HG03558 (cell line): ENCODE measurements around the gene CTU2.

ENCODE experiments used
- ATAC-seq: cut with Tn5 transposase; IDR thresholded peaks from one replicate; pipeline ENCODE4 v1.9.1; 2021; ENCODE audit warnings: moderate number of reproducible peaks; ENCODE audit not compliant: unreplicated experiment; ENCODE audit errors: extremely low read depth

CTU2 gene

GRCh38 chr16:88695753-88696152, 10.6 kb upstream of the CTU2 start:
- no peak for ATAC-seq

DNA sequence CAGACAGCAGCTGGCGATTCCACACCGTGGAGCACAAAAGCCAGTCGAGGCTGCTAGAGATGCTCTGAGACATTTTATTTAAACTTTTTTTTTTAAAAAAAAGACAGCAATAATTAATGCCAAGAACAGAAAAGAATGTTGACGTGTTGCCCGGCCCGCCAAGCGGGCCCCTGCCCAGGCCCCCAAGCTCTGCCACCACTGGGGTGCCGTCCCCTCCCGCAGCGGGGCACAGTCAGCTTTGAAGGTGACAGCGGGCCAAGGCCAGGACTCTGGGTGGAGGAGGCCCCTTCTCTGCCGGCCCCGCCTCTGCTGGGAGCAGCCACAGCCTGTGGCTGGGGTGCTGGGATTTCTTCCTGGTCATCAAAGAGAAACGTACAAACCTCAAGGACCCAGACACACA, 9.9 kb upstream of the CTU2 start:
- no peak for ATAC-seq

DNA sequence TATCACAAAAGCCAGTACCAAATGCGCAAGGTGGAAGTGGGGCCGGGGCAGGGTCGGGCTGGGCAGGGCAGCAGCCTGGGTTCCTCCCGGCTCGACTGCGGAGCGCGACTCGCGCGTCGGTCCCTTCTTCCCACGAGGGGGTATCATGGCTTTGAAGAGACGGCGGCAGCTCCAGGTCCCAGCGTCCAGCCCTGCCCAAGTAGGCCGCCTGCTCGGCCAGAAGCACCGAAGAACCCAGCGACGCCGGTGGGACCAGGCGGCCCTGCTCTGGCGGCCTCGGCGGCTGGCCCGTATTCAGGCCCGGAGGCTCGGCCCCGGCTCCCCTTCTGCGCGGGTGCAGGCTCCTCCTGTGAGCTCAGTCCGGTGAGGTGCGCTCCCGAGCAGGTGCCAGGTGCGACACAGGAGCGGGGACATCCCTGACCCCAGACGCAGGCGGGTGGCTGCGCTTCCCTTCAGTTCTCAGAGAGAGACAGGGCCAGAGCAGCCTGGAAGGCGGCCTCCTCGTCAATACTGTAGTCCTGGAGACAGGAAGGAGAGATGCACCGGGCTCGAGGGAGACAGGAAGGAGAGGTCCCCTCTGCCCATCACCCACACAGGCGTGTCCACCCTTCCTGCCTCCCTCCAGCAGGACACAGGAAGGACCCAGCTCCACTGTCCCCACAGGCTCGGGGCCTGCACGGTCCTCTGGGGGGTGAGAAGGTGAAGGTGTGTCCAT, 9.0 kb upstream of the CTU2 start:
- no peak for ATAC-seq

- ATAC-seq, result no peak
Observed at GRCh38 chr16:88697831-88698615, 8.3 kb upstream of the CTU2 start.

DNA sequence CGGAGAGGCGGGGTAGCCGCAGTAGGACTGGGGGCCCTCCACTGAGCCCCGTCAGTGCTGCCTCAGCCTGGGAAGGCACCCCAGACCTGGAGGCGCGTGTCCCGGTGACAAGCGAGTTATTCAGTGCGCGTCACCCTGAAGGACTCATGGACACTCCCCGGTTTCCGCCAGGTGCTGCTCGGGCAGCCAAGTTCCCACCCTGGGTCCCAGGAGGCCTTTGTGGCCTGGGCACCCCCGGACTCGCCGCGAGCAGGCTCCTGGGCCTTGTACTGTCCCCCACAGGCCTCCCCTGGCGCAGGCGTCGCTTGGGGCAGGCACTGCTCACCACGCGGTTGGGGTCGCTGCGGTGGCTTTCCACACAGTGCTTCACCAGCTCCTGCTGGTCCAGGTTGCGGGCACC, 7.7 kb upstream of the CTU2 start:
- no peak for ATAC-seq

- ATAC-seq, result no peak
Observed at GRCh38 chr16:88699180-88699579, 7.1 kb upstream of the CTU2 start.

DNA sequence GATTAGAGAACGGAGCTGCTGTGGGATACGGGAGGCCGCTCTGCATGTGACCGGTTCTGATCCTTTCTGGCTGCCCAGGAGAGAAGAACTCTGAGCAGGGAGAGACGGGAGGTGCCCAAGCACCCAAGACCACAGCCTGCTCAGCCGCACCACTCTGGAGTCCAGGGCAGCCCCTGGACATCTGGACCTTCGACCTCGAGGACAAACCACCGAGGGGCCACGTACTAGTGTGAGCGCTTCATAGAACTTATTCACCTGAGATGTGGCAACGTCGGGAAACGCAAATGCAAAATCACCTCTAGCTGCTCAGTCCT, 6.0 kb upstream of the CTU2 start:
- ATAC-seq, result no peak

GRCh38 chr16:88700636-88701482, 5.4 kb upstream of the CTU2 start:
- no peak for ATAC-seq

GRCh38 chr16:88701581-88702370, 4.5 kb upstream of the CTU2 start:
- ATAC-seq, result no peak

GRCh38 chr16:88702371-88703210, 3.7 kb upstream of the CTU2 start:
- ATAC-seq, result no peak

GRCh38 chr16:88703486-88704309, 2.6 kb upstream of the CTU2 start:
- ATAC-seq, result no peak

DNA sequence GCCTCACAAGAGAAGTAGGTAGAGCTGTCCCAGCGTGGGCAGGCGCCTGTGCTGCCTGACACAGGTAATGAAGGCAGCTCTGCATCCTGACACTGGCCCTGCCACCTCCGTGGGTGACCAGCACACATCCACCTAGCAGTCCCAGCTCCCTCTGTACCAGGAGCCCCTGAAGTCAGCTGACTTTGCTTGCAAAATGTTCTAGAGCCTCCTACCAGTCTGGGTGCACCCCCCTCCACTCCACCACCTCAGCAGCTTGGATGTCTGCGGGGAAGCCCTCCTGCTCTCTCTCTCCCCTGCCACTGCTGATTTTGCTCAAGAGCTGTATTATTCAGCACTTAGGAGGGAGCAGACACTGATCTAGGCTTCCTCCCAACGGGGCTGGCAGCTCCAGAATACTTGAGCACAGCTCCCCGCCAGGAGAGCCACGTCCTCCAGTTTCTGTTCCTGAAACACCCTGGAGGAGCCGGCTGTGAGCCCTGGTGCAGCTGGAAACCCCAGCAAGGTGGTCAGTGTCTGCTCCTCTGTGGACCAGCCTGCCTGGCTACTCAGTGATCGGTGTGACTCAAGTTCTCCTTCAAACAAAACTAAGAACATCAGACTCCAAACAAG, 1.1 kb upstream of the CTU2 start:
- no peak for ATAC-seq

GRCh38 chr16:88705801-88706228, 488 bp upstream of the CTU2 start:
- peak; percentile 5 for ATAC-seq

GRCh38 chr16:88706965-88707826, 893 bp downstream of the CTU2 start:
- no peak for ATAC-seq

- no peak for ATAC-seq
Observed at GRCh38 chr16:88710556-88710955, 4.3 kb downstream of the CTU2 start.

DNA sequence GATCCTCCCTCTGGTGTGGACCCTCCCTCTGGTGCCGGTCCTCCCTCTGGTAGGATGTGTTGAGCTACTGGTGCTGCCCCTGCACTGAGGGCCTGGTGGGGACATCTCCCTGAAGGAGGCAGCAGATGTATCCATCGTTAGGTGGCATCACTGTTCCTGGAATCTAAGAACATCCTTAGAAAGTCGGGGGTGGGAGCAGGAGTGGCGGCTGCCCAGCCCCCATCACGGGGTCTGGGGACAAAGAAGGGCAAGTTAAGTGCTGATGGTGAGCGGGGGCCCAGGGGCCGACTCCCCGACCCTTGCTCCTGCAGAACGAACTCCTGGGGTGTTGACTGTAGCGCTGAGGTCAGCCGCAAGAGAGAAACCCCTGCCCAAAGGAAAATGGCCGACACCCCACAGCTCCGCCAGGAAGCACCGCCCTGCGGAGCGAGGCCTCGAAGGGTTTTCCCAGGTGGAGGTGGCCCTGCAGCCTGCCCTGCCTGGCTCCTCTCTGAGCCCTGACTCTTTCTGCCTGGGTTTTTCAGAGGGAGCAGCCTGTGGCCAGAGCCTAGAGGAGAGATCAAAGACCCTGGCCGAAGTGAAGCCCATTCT, 5.5 kb downstream of the CTU2 start:
- ATAC-seq, result no peak
